Suppressor macrophage treated with lipopolysaccharide for 1 hour (primary cell): ENCODE data around the gene ARPC2.
A peak's percentile ranks its signal among the peaks of the same experiment; 100 is the strongest.

ENCODE experiments used
- DNase-seq, 3 donors: peaks; one replicate each; pipeline ENCODE4 v3.0.0-alpha.2; 2020 to 2022

Gene ARPC2

GRCh38 chr2:218255446-218255845 is 38.5 kb downstream of the ARPC2 start:
- peak; percentile 54 to 85 (median 82) for DNase-seq

GRCh38 chr2:218256612-218257350 is 39.8 kb downstream of the ARPC2 start:
- no peak for DNase-seq

GRCh38 chr2:218257390-218257981 is 40.5 kb downstream of the ARPC2 start:
- DNase-seq = peak; percentile 80 to 89 (median 88)

- peak; percentile 82 to 83 (median 83) for DNase-seq
Measured at GRCh38 chr2:218259099-218259961, 42.3 kb downstream of the ARPC2 start.

- DNase-seq = no peak
Measured at GRCh38 chr2:218260166-218260565, 43.2 kb downstream of the ARPC2 start.

- peak in 1 of 3 donors; percentile 22 for DNase-seq
Measured at GRCh38 chr2:218260742-218261422, 43.9 kb downstream of the ARPC2 start, which contains the start of gene GPBAR1. GPBAR1 (plus strand) TSS chr2:218261015; CDS start chr2:218262725, 1,710 bp downstream.

- peak; percentile 45 to 55 (median 47) for DNase-seq
Measured at GRCh38 chr2:218261423-218262236, 44.6 kb downstream of the ARPC2 start.

- DNase-seq = no peak
Measured at GRCh38 chr2:218262237-218262600, 45.2 kb downstream of the ARPC2 start.

GRCh38 chr2:218262631-218263586 is 45.9 kb downstream of the ARPC2 start:
- no peak for DNase-seq

- peak; percentile 51 to 75 (median 66) for DNase-seq
Measured at GRCh38 chr2:218263817-218264641, 47.0 kb downstream of the ARPC2 start.

GRCh38 chr2:218264773-218265561 is 48.0 kb downstream of the ARPC2 start:
- no peak for DNase-seq

- DNase-seq = no peak
Measured at GRCh38 chr2:218265626-218266025, 48.6 kb downstream of the ARPC2 start.

- no peak for DNase-seq
Measured at GRCh38 chr2:218266316-218266979, 49.5 kb downstream of the ARPC2 start.

GRCh38 chr2:218267259-218267658 is 50.3 kb downstream of the ARPC2 start:
- no peak for DNase-seq

GRCh38 chr2:218269900-218270720 is 53.1 kb downstream of the ARPC2 start, which contains the start of the genes AAMP and PNKD:
AAMP (minus strand) TSS chr2:218270137; CDS start chr2:218270086, 51 bp downstream.
PNKD (plus strand) TSS chr2:218270519; CDS start chr2:218270536, 17 bp downstream.
- DNase-seq = peak; percentile 100

GRCh38 chr2:218270721-218271486 is 53.9 kb downstream of the ARPC2 start:
- peak in 2 of 3 donors; percentile 34 to 41 for DNase-seq

GRCh38 chr2:218271487-218271797 is 54.5 kb downstream of the ARPC2 start:
- no peak for DNase-seq
